ENCODE results near the gene CCDC197.

GRCh38 chr14:93961620-93962019, 35.5 kb upstream of the CCDC197 start:
- no peak for TF ChIP-seq CTCF (conservative IDR thresholded peaks at IDR 0.05; ENCODE audit: low read length)
- TF ChIP-seq EZH2phosphoT487 (IDR thresholded peaks at IDR 0.05; ENCODE audit: borderline replicate concordance): no peak

All from Loucy (cell line).